HEK293T (cell line): ENCODE measurements around the gene SYNM.

Experiments used
- CTCF ChIA-PET: fragments of 350-600 bp; formaldehyde crosslinking; extraction: SDS; loops from one replicate; lab custom pipeline; 2021; ENCODE audit warnings: antibody characterized with exemption, inconsistent platforms; lab: Yijun Ruan, JAX
- POLR2A ChIA-PET: fragments of 350-600 bp; formaldehyde crosslinking; extraction: SDS; loops from one replicate; lab custom pipeline; 2020; ENCODE audit warnings: antibody characterized with exemption, inconsistent platforms; lab: Yijun Ruan, JAX
- DNase-seq: peaks from one replicate; pipeline ENCODE4 v3.0.0; 2012; ENCODE audit warnings: mixed read lengths; ENCODE audit errors: extremely low spot score
- ARNT ChIP-seq: fragments of 450-650 bp; IDR thresholded peaks from 2 replicates; pipeline ENCODE4 v1.6.1; 2017; ENCODE audit warnings: mild to moderate bottlenecking
- BHLHE40 ChIP-seq: fragments of 450-650 bp; IDR thresholded peaks from 2 replicates; pipeline ENCODE4 v1.6.1; 2016; ENCODE audit warnings: mild to moderate bottlenecking, moderate library complexity, borderline replicate concordance
- CTBP1 ChIP-seq: fragments of 450-650 bp; IDR thresholded peaks from 2 replicates; pipeline ENCODE4 v1.6.1; 2016; ENCODE audit warnings: borderline replicate concordance
- ELF4 ChIP-seq: fragments of 450-650 bp; IDR thresholded peaks from 2 replicates; pipeline ENCODE4 v1.6.1; 2017; ENCODE audit warnings: antibody characterized with exemption
- FOXA1 ChIP-seq: fragments of 450-650 bp; IDR thresholded peaks from 2 replicates; pipeline ENCODE4 v1.6.1; 2016; ENCODE audit warnings: mild to moderate bottlenecking
- FOXK2 ChIP-seq: fragments of 450-650 bp; IDR thresholded peaks from 2 replicates; pipeline ENCODE4 v1.6.1; 2016; ENCODE audit warnings: mild to moderate bottlenecking
- FOXM1 ChIP-seq: fragments of 450-650 bp; IDR thresholded peaks from 2 replicates; pipeline ENCODE4 v1.6.1; 2017; ENCODE audit warnings: mild to moderate bottlenecking, borderline replicate concordance
- HDGF ChIP-seq: fragments of 450-650 bp; IDR thresholded peaks from 2 replicates; pipeline ENCODE4 v1.6.1; 2017; ENCODE audit warnings: antibody characterized with exemption, borderline replicate concordance
- L3MBTL2 ChIP-seq: fragments of 450-650 bp; conservative IDR thresholded peaks from 2 replicates; pipeline ENCODE4 v1.6.1; 2016; ENCODE audit warnings: mild to moderate bottlenecking
- LEF1 ChIP-seq: fragments of 450-650 bp; IDR thresholded peaks from 2 replicates; pipeline ENCODE4 v1.6.1; 2017; ENCODE audit warnings: mild to moderate bottlenecking, borderline replicate concordance
- NFRKB ChIP-seq: fragments of 450-650 bp; IDR thresholded peaks from 2 replicates; pipeline ENCODE4 v1.6.1; 2016; ENCODE audit warnings: mild to moderate bottlenecking, moderate library complexity
- SP1 ChIP-seq: fragments of 450-650 bp; IDR thresholded peaks from 2 replicates; pipeline ENCODE4 v1.6.1; 2017
- SUZ12 ChIP-seq: fragments of 450-650 bp; IDR thresholded peaks from 2 replicates; pipeline ENCODE4 v1.6.1; 2016; ENCODE audit warnings: mild to moderate bottlenecking
- TARDBP ChIP-seq: fragments of 450-650 bp; IDR thresholded peaks from 2 replicates; pipeline ENCODE4 v1.6.1; 2016
- ZNF384 ChIP-seq: fragments of 450-650 bp; IDR thresholded peaks from 2 replicates; pipeline ENCODE4 v1.6.1; 2016
- TF ChIP-seq, protein P1 (sequence below): fragments of 450-650 bp; IDR thresholded peaks from 2 replicates; pipeline ENCODE4 v1.6.1; 2016

SYNM gene

GRCh38 chr15:99122831-99123712, 18.2 kb downstream of the SYNM start:
- POLR2A ChIA-PET: no interaction called here
- TF ChIP-seq FOXA1: no peak
- TF ChIP-seq BHLHE40: no peak
- no peak for TF ChIP-seq HDGF
- TF ChIP-seq ARNT: no peak
- TF ChIP-seq SP1: no peak
- no peak for TF ChIP-seq ELF4
- no peak for TF ChIP-seq FOXK2
- TF ChIP-seq NFRKB: no peak
- no peak for TF ChIP-seq SUZ12
- no peak for TF ChIP-seq ZNF384
- TF ChIP-seq LEF1: no peak
- no peak for TF ChIP-seq L3MBTL2
- no peak for TF ChIP-seq FOXM1
- TF ChIP-seq, protein P1, sequence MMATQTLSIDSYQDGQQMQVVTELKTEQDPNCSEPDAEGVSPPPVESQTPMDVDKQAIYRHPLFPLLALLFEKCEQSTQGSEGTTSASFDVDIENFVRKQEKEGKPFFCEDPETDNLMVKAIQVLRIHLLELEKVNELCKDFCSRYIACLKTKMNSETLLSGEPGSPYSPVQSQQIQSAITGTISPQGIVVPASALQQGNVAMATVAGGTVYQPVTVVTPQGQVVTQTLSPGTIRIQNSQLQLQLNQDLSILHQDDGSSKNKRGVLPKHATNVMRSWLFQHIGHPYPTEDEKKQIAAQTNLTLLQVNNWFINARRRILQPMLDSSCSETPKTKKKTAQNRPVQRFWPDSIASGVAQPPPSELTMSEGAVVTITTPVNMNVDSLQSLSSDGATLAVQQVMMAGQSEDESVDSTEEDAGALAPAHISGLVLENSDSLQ: no peak
- DNase-seq: no peak
- CTCF ChIA-PET: interaction anchor here (1.1 to 1.5 kb wide), 4 partner anchors 14 to 581 kb away, joined by 3 to 5 read pairs (median 4); partner anchors contain the start of gene SYNM

DNA sequence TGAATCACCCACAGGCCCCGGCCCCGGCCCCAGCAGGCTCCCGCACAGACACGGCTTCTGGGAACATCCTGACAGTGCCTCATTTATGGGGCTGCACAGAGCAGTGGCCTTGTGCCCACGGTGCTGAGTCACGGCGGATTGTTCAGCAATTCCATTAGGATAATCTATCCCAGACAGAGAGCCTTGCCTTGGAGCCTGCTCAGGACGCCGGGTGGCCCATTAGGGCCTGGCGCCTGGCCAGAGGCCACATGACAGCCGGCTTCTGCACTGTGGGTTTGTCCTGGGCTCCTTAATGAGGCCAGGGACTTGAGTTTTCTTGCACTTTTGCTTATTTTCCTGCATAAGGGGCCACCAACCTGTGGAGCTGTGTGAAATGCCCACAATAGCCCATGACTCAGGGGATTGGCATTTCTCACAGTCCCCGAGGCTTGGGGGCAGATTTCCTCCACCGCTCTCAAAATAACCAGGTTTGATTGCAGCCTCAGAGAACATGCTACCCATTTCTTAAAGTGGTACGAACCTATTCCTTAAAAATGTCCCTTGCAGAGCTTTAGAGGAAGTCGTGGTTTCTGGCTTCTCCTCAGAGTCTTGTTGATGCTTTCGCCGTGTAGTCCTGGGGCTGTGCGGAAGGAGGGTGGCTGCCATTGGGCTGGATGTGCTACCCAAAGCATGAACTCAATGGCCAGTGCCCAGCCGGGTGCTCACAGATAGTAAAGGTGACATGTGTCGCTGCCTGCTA, 19.0 kb downstream of the SYNM start:
- peak; percentile 73 for DNase-seq

GRCh38 chr15:99124641-99125040, 19.8 kb downstream of the SYNM start:
- no peak for DNase-seq
- ChIA-PET POLR2A (interaction anchor here (0.6 kb wide), 1 partner anchor 36 kb away, joined by 3 read pairs; no protein-coding TSS in a partner anchor), CTCF (interaction anchor here (1.0 to 1.5 kb wide), 4 partner anchors 9 to 580 kb away, joined by 3 to 5 read pairs (median 4); no protein-coding TSS in a partner anchor)
- no peak for TF ChIP-seq ELF4
- TF ChIP-seq ZNF384: no peak
- TF ChIP-seq NFRKB: no peak
- TF ChIP-seq SUZ12: no peak
- TF ChIP-seq FOXK2: no peak

More for the DNA sequence above, 19.0 kb downstream of the SYNM start:
- no peak for TF ChIP-seq TARDBP
- TF ChIP-seq L3MBTL2: peak; percentile 24; the same call in 1 of the 2 replicates
- POLR2A ChIA-PET: interaction anchor here (0.6 kb wide), 1 partner anchor 37 kb away, joined by 3 read pairs; no protein-coding TSS in a partner anchor
- CTCF ChIA-PET: interaction anchor here (0.8 to 1.5 kb wide), 5 partner anchors 15 to 580 kb away, joined by 3 to 5 read pairs (median 4); partner anchors contain the start of gene SYNM

GRCh38 chr15:99125061-99125891, 20.4 kb downstream of the SYNM start:
- ChIA-PET CTCF (interaction anchor here (1.0 kb wide), 1 partner anchor 9 kb away, joined by 3 read pairs; no protein-coding TSS in a partner anchor), POLR2A (no interaction called here)
- TF ChIP-seq ARNT: no peak
- no peak for TF ChIP-seq FOXA1
- TF ChIP-seq FOXM1: no peak
- no peak for TF ChIP-seq ZNF384
- no peak for TF ChIP-seq CTBP1
- no peak for TF ChIP-seq TARDBP
- no peak for TF ChIP-seq ELF4
- TF ChIP-seq HDGF: no peak
- TF ChIP-seq FOXK2: no peak
- DNase-seq: no peak

DNA sequence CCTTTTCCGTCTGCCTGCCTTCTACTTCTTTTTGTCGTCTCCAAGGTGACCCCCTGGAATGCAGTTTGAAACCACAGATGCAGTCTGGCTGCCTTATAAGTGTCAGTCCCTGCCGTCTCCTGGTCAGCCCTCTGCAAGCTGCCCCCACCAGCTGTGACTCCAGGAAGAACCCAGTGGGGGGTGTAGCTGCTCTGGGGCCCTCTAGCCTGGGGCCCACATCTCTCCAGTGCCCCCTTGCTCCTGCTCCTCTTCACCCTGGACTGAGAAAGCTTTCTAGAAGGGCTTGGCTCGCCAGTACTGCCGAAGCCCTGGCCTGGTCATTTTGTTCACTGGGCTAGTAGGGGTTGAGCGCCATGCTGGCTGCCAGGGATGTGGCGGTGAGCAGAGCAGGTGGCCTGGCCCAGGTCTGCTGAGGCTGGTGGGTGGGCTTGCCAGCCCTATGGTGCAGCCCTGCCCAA, 21.3 kb downstream of the SYNM start:
- DNase-seq: no peak
- no peak for TF ChIP-seq FOXM1
- no peak for TF ChIP-seq ZNF384
- TF ChIP-seq TARDBP: no peak
- no peak for TF ChIP-seq HDGF
- TF ChIP-seq ARNT: no peak
- TF ChIP-seq LEF1: no peak
- TF ChIP-seq ELF4: no peak
- TF ChIP-seq NFRKB: no peak
- no peak for TF ChIP-seq FOXK2
- TF ChIP-seq FOXA1: no peak
- ChIA-PET POLR2A (no interaction called here), CTCF (no interaction called here)

- ChIA-PET POLR2A (no interaction called here), CTCF (no interaction called here)
- TF ChIP-seq NFRKB (no peak), FOXA1 (no peak)
- DNase-seq: no peak
These were observed 22.1 kb downstream of the SYNM start for GRCh38 chr15:99126930-99127329.

GRCh38 chr15:99127773-99128172, 22.9 kb downstream of the SYNM start:
- POLR2A ChIA-PET: interaction anchor here (0.7 kb wide), 1 partner anchor 25 kb away, joined by 3 read pairs; no protein-coding TSS in a partner anchor
- TF ChIP-seq ELF4 (no peak), SUZ12 (no peak), BHLHE40 (no peak), HDGF (no peak), L3MBTL2 (no peak), CTBP1 (no peak), FOXK2 (no peak), ZNF384 (no peak), NFRKB (no peak), TARDBP (no peak), FOXA1 (no peak), SP1 (no peak), ARNT (no peak), LEF1 (no peak), FOXM1 (no peak)
- TF ChIP-seq, protein P1: no peak
- no peak for DNase-seq
- CTCF ChIA-PET: interaction anchor here (1.2 kb wide), 1 partner anchor 27 kb away, joined by 4 read pairs; no protein-coding TSS in a partner anchor
